PC-3 (cell line): Measurements from ENCODE around the gene CCDC102A. TPM values are rescaled to one million over a fixed set of nuclear protein-coding genes. Genes with fewer than 3 reads are reported as not detected.

ENCODE experiments used
- ATAC-seq: fragments of 200-7000 bp; cut with Tn5 transposase; 2 replicates; pipeline ENCODE4 v1.9.1; 2020; ENCODE audit warnings: mild to moderate bottlenecking, moderate library complexity
- BruUV-seq: library from RNA; stranded (reverse); fragments of 400-500 nt; replicated peaks from 2 replicates; lab custom pipeline; 2021; lab: Mats Ljungman, UMichigan
- CTCF ChIA-PET: fragments of 300-600 bp; sonication (Branson Sonifier 250); formaldehyde crosslinking; loops from one replicate; lab custom pipeline; 2022; ENCODE audit warnings: antibody characterized with exemption; lab: Charles Lee
- POLR2A ChIA-PET: fragments of 300-600 bp; sonication (Branson Sonifier 250); formaldehyde crosslinking; loops from one replicate; lab custom pipeline; 2022; ENCODE audit warnings: antibody characterized with exemption; ENCODE audit not compliant: unreplicated experiment; lab: Charles Lee
- DNase-seq: peaks from one replicate; pipeline ENCODE4 v3.0.0-alpha.2; 2015
- H2AFZ ChIP-seq: fragments of 300-600 bp; sonication (generic); 2 replicates; pipeline ENCODE4 v1.6.0; 2016; ENCODE audit warnings: antibody characterized with exemption, low read length
- H3F3A ChIP-seq: fragments of 300-600 bp; sonication (generic); one replicate; pipeline ENCODE4 v1.6.0; 2017; ENCODE audit warnings: antibody characterized with exemption, low read length, control low read depth, mild to moderate bottlenecking; ENCODE audit not compliant: unreplicated experiment
- H3K27ac ChIP-seq: fragments of 300-600 bp; sonication (generic); 2 replicates; pipeline ENCODE4 v1.5.1; 2016; ENCODE audit warnings: mild to moderate bottlenecking, low read length
- H3K27me3 ChIP-seq: fragments of 300-600 bp; sonication (generic); 2 replicates; pipeline ENCODE4 v1.6.1; 2016; ENCODE audit warnings: low read length, mixed read lengths
- H3K36me3 ChIP-seq: fragments of 300-600 bp; sonication (generic); 2 replicates; pipeline ENCODE4 v1.6.1; 2016; ENCODE audit warnings: low read depth, mixed run types, low read length, mixed read lengths
- H3K4me1 ChIP-seq: fragments of 300-600 bp; sonication (generic); 2 replicates; pipeline ENCODE4 v1.5.1; 2016; ENCODE audit warnings: low read length; ENCODE audit not compliant: insufficient read depth
- H3K4me2 ChIP-seq: fragments of 300-600 bp; sonication (generic); 2 replicates; pipeline ENCODE4 v1.6.0; 2016; ENCODE audit warnings: low read length
- H3K4me3 ChIP-seq: fragments of 300-600 bp; sonication (generic); 2 replicates; pipeline ENCODE4 v1.5.1; 2016; ENCODE audit warnings: mild to moderate bottlenecking, low read length, mixed read lengths
- H3K79me2 ChIP-seq: fragments of 300-600 bp; sonication (generic); 2 replicates; pipeline ENCODE4 v1.6.1; 2017; ENCODE audit warnings: low read length, mixed read lengths
- H3K9ac ChIP-seq: fragments of 300-600 bp; sonication (generic); 2 replicates; pipeline ENCODE4 v1.6.0; 2016; ENCODE audit warnings: mild to moderate bottlenecking, low read length
- H3K9me2 ChIP-seq: fragments of 300-600 bp; sonication (generic); replicated peaks from 2 replicates; pipeline ENCODE4 v1.6.1; 2016; ENCODE audit warnings: mixed run types, low read length, mixed read lengths
- H3K9me3 ChIP-seq: fragments of 300-600 bp; sonication (generic); 2 replicates; pipeline ENCODE4 v1.6.1; 2016; ENCODE audit warnings: low read length, mixed read lengths
- H4K20me1 ChIP-seq: fragments of 300-600 bp; sonication (generic); 2 replicates; pipeline ENCODE4 v1.6.1; 2016; ENCODE audit warnings: low read length, mixed read lengths
- CTCF ChIP-seq: fragments of 300-600 bp; sonication (generic); conservative IDR thresholded peaks from 2 replicates; pipeline ENCODE4 v1.5.1; 2017; ENCODE audit warnings: antibody characterized with exemption, low read depth, mild to moderate bottlenecking, low read length
- EZH2 ChIP-seq: fragments of 300-600 bp; sonication (generic); IDR thresholded peaks from one replicate; pipeline ENCODE4 v1.6.1; 2017; ENCODE audit warnings: antibody characterized with exemption, mild to moderate bottlenecking, low read length; ENCODE audit not compliant: unreplicated experiment
- EZH2phosphoT487 ChIP-seq: fragments of 300-600 bp; sonication (generic); IDR thresholded peaks from 2 replicates; pipeline ENCODE4 v1.6.1; 2018; ENCODE audit warnings: mild to moderate bottlenecking, antibody characterized with exemption, low read length, borderline replicate concordance
- intact Hi-C: fragments of 100-400 bp; cut with micrococcal nuclease; formaldehyde crosslinking; loops from 2 replicates; pipeline ENCODE4 v1.9.0; 2023
- total RNA-seq: library from RNA; depleted of rRNA; stranded (reverse); fragments of >200 nt; gene quantifications from 2 replicates; pipeline ENCODE4 v1.2.3, GENCODE V29; 2014

CCDC102A gene
- total RNA-seq, 1 experiment from 2014 or later: 12.7 TPM

GRCh38 chr16:57574086-57574485 lies 37.7 kb upstream of the CCDC102A start:
- H4K20me1 ChIP-seq: no peaks in the 10 kb centered on the region
- intact Hi-C loops: no loop called here
- H3K27ac ChIP-seq: no peak overlapping the region
- no peak overlapping the region for H3K4me3 ChIP-seq
- POLR2A ChIA-PET: no interaction called here
- no peak for DNase-seq
- H3K4me2 ChIP-seq: no peak overlapping the region
- TF ChIP-seq EZH2phosphoT487: no peak
- no peak for TF ChIP-seq CTCF
- no peak for TF ChIP-seq EZH2
- H3K4me1 ChIP-seq: no peaks in the 10 kb centered on the region
- H2AFZ ChIP-seq: no peak overlapping the region
- H3K9ac ChIP-seq: no peak overlapping the region
- H3K9me3 ChIP-seq: no peaks in the 10 kb centered on the region
- no peaks in the 10 kb centered on the region for H3F3A ChIP-seq
- H3K79me2 ChIP-seq: no peaks in the 10 kb centered on the region
- no TSS peak for BruUV-seq
- no peaks in the 10 kb centered on the region for H3K27me3 ChIP-seq
- CTCF ChIA-PET: no interaction called here
- no peaks in the 10 kb centered on the region for H3K9me2 ChIP-seq
- no peaks in the 10 kb centered on the region; the same call in 1 of the 2 replicates for H3K36me3 ChIP-seq
- ATAC-seq: no peak

GRCh38 chr16:57572978-57573728 lies 36.8 kb upstream of the CCDC102A start:
- Histone ChIP-seq H3K9ac (no peak overlapping the region), H3K4me2 (no peak overlapping the region), H3K79me2 (no peaks in the 10 kb centered on the region), H3K27me3 (no peaks in the 10 kb centered on the region), H3K4me3 (no peak overlapping the region), H4K20me1 (no peaks in the 10 kb centered on the region), H2AFZ (no peak overlapping the region), H3K9me3 (no peaks in the 10 kb centered on the region), H3F3A (no peaks in the 10 kb centered on the region), H3K27ac (no peak overlapping the region), H3K4me1 (no peaks in the 10 kb centered on the region), H3K9me2 (no peaks in the 10 kb centered on the region), H3K36me3 (no peaks in the 10 kb centered on the region; the same call in 1 of the 2 replicates)
- ChIA-PET POLR2A (no interaction called here), CTCF (no interaction called here)
- intact Hi-C loops: no loop called here
- no peak for TF ChIP-seq EZH2phosphoT487
- TF ChIP-seq EZH2: no peak
- TF ChIP-seq CTCF: no peak
- BruUV-seq: no TSS peak
- no peak for ATAC-seq
- no peak for DNase-seq

- no peak for DNase-seq
- no TSS peak for BruUV-seq
- Histone ChIP-seq H3K4me1 (no peaks in the 10 kb centered on the region), H3K9me3 (no peaks in the 10 kb centered on the region), H3K36me3 (no peaks in the 10 kb centered on the region), H3F3A (no peaks in the 10 kb centered on the region), H4K20me1 (no peaks in the 10 kb centered on the region), H3K27ac (no peak overlapping the region), H3K27me3 (no peaks in the 10 kb centered on the region), H3K9ac (no peak overlapping the region), H2AFZ (no peak overlapping the region), H3K79me2 (no peaks in the 10 kb centered on the region), H3K4me2 (no peak overlapping the region), H3K9me2 (no peaks in the 10 kb centered on the region), H3K4me3 (no peak overlapping the region)
- ChIA-PET CTCF (interaction anchor here (0.5 kb wide), 1 partner anchor 104 kb away, joined by 3 read pairs; no protein-coding TSS in a partner anchor), POLR2A (no interaction called here)
- TF ChIP-seq CTCF: no peak
- TF ChIP-seq EZH2: no peak
- TF ChIP-seq EZH2phosphoT487: no peak
- intact Hi-C loops: no loop called here
- no peak for ATAC-seq
Observed at GRCh38 chr16:57571098-57571497, 34.7 kb upstream of the CCDC102A start.
